Hepatocyte (in vitro differentiated cells): Measurements from ENCODE around the gene AGAP1. TPM values are rescaled to one million over a fixed set of nuclear protein-coding genes. Genes with fewer than 3 reads are reported as not detected.

ENCODE experiments used
- DNase-seq: peaks from one replicate; pipeline ENCODE4 v3.0.0-alpha.2; 2016; ENCODE audit warnings: low spot score
- H2AFZ ChIP-seq: fragments of 200-600 bp; sonication (generic); 2 replicates; pipeline ENCODE4 v1.6.0; 2016; ENCODE audit warnings: antibody characterized with exemption, mild to moderate bottlenecking
- H3K27ac ChIP-seq: fragments of 200-600 bp; sonication (generic); 2 replicates; pipeline ENCODE4 v1.5.1; 2016; ENCODE audit warnings: mild to moderate bottlenecking
- H3K27me3 ChIP-seq: fragments of 200-600 bp; sonication (generic); 2 replicates; pipeline ENCODE4 v1.6.1; 2016
- H3K36me3 ChIP-seq: fragments of 200-600 bp; sonication (generic); replicated peaks from 2 replicates; pipeline ENCODE4 v1.5.1; 2016; ENCODE audit warnings: low read depth; ENCODE audit not compliant: insufficient read depth
- H3K4me1 ChIP-seq: fragments of 200-600 bp; sonication (generic); 2 replicates; pipeline ENCODE4 v1.5.1; 2016; ENCODE audit warnings: mild to moderate bottlenecking, moderate library complexity; ENCODE audit not compliant: insufficient read depth
- H3K4me2 ChIP-seq: fragments of 200-600 bp; sonication (generic); 2 replicates; pipeline ENCODE4 v1.6.0; 2016
- H3K4me3 ChIP-seq: fragments of 200-600 bp; sonication (generic); 2 replicates; pipeline ENCODE4 v1.5.1; 2016; ENCODE audit warnings: mild to moderate bottlenecking
- H3K79me2 ChIP-seq: fragments of 200-600 bp; sonication (generic); 2 replicates; pipeline ENCODE4 v1.6.0; 2017; ENCODE audit warnings: mild to moderate bottlenecking
- H3K9me2 ChIP-seq: fragments of 200-600 bp; sonication (generic); replicated peaks from 2 replicates; pipeline ENCODE4 v1.6.0; 2017; ENCODE audit warnings: mild to moderate bottlenecking; ENCODE audit not compliant: insufficient read depth
- H3K9me3 ChIP-seq: fragments of 200-600 bp; sonication (generic); 2 replicates; pipeline ENCODE4 v1.5.1; 2016; ENCODE audit warnings: low read depth, mild to moderate bottlenecking
- H4K20me1 ChIP-seq: fragments of 200-600 bp; sonication (generic); 2 replicates; pipeline ENCODE4 v1.6.0; 2016; ENCODE audit warnings: mild to moderate bottlenecking; ENCODE audit not compliant: insufficient read depth, poor library complexity, severe bottlenecking
- CTCF ChIP-seq: fragments of 200-600 bp; sonication (generic); IDR thresholded peaks from 2 replicates; pipeline ENCODE4 v1.5.1; 2016; ENCODE audit warnings: antibody characterized with exemption, mild to moderate bottlenecking; ENCODE audit not compliant: poor library complexity
- EZH2 ChIP-seq: fragments of 200-600 bp; sonication (generic); IDR thresholded peaks from 2 replicates; pipeline ENCODE4 v1.6.1; 2016; ENCODE audit warnings: antibody characterized with exemption, mild to moderate bottlenecking, borderline replicate concordance
- EZH2phosphoT487 ChIP-seq: fragments of 200-600 bp; sonication (generic); IDR thresholded peaks from one replicate; pipeline ENCODE4 v1.6.1; 2018; ENCODE audit warnings: antibody characterized with exemption, mild to moderate bottlenecking, low read depth, moderate library complexity; ENCODE audit not compliant: unreplicated experiment, severe bottlenecking
- WGBS: methylation state at CpG from one replicate; pipeline ENCODE4 v1.1.6; 2016; ENCODE audit warnings: low lambda C conversion rate; ENCODE audit errors: missing lambda C conversion rate; 5-methylcytosine and 5-hydroxymethylcytosine counted together
- polyA plus RNA-seq: library from polyadenylated mRNA; unstranded; fragments of >200 nt; fragmentation: Nextera tagmentation; extraction: Ambion mirVana; gene quantifications from 2 replicates; pipeline ENCODE4 v1.2.1, GENCODE V29; 2016
- total RNA-seq: library from RNA; depleted of rRNA; stranded (reverse); fragments of >200 nt; gene quantifications from 2 replicates; pipeline ENCODE4 v1.2.3, GENCODE V29; 2014

The AGAP1 gene
- total and polyA plus RNA-seq, 2 experiments from 2014 or later, result 12.1 to 20.0 TPM

GRCh38 chr2:235864733-235865515 is 371.1 kb downstream of the AGAP1 start:
- WGBS, result 81% methylated on average over 27 of the region's 27 CpGs
- Histone ChIP-seq H2AFZ (no peak overlapping the region), H3K9me3 (no peaks in the 10 kb centered on the region), H3K27ac (no peak overlapping the region), H3K4me1 (no peaks in the 10 kb centered on the region), H3K36me3 (no peaks in the 10 kb centered on the region), H3K4me3 (no peak overlapping the region), H3K27me3 (no peaks in the 10 kb centered on the region), H3K9me2 (no peaks in the 10 kb centered on the region), H3K4me2 (no peak overlapping the region), H4K20me1 (no peaks in the 10 kb centered on the region), H3K79me2 (no peaks in the 10 kb centered on the region)
- no peak for DNase-seq
- TF ChIP-seq CTCF (no peak), EZH2 (no peak), EZH2phosphoT487 (no peak)

- H3K4me1 ChIP-seq, result no peaks in the 10 kb centered on the region
- DNase-seq, result no peak
- peaks cover 4% of the 10 kb centered on the region for H3K9me3 ChIP-seq
- no peaks in the 10 kb centered on the region for H3K27me3 ChIP-seq
- H3K4me3 ChIP-seq, result no peak overlapping the region
- H3K79me2 ChIP-seq, result no peaks in the 10 kb centered on the region
- no peak overlapping the region for H3K4me2 ChIP-seq
- no peak overlapping the region for H3K27ac ChIP-seq
- H4K20me1 ChIP-seq, result no peaks in the 10 kb centered on the region
- no peak overlapping the region for H2AFZ ChIP-seq
- no peaks in the 10 kb centered on the region for H3K36me3 ChIP-seq
- no peak for TF ChIP-seq CTCF
- no peak for TF ChIP-seq EZH2
- no peak for TF ChIP-seq EZH2phosphoT487
- WGBS, result 97% methylated on average over 4 of the region's 4 CpGs
- no peaks in the 10 kb centered on the region for H3K9me2 ChIP-seq
Observed at GRCh38 chr2:235866373-235866772, 372.5 kb downstream of the AGAP1 start.

DNA sequence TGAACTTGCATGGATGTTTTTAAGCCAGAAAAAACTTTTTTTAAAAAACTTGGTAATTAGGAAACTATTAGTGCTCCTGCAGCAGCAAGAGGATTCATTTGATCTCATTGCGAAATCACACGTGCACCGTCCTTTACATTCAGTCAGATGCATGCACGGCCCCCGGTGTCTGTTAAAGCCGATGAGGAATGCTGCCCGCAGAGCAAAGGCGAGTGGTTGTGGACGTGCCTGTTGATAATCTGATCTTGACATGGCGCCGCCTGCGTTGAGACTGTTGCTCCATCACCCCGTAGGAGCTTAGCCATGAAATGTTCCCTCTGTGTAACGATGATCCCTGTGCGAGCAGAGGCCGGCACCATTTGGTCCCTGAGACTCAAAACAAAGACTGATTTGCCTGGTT is 374.4 kb downstream of the AGAP1 start:
- Histone ChIP-seq H4K20me1 (no peaks in the 10 kb centered on the region), H3K9me3 (peaks cover 4% of the 10 kb centered on the region), H3K4me3 (no peak overlapping the region), H3K79me2 (no peaks in the 10 kb centered on the region), H3K27me3 (no peaks in the 10 kb centered on the region), H3K9me2 (no peaks in the 10 kb centered on the region), H3K4me1 (no peaks in the 10 kb centered on the region), H3K36me3 (no peaks in the 10 kb centered on the region), H3K4me2 (no peak overlapping the region), H3K27ac (no peak overlapping the region), H2AFZ (no peak overlapping the region)
- TF ChIP-seq EZH2 (no peak), CTCF (no peak), EZH2phosphoT487 (no peak)
- 80% methylated on average over 16 of the region's 16 CpGs for WGBS
- peak; percentile 13 for DNase-seq
